Motor neuron (in vitro differentiated cells): ENCODE results near the gene RPL37A. TPM values are rescaled to one million over a fixed set of nuclear protein-coding genes. Genes with fewer than 3 reads are reported as not detected.

Source experiments
- ATAC-seq, 8 experiments: fragments of 200-7000 bp; cut with Tn5 transposase; replicated peaks in 6 of 8; 2 replicates each; pipeline ENCODE4 v1.8.0; 2021; ENCODE audit warnings: mild to moderate bottlenecking in 8 of 8, moderate library complexity in 8 of 8
- H3K27ac ChIP-seq, 2 donors: fragments of 250-450 bp; sonication (Bioruptor Pico); 2 replicates each; pipeline ENCODE4 v1.9.0; 2021; ENCODE audit warnings: antibody characterized with exemption in 2 of 2, mild to moderate bottlenecking in 2 of 2, moderate library complexity in 1 of 2
- H3K4me1 ChIP-seq, 2 donors: fragments of 250-450 bp; sonication (Bioruptor Pico); replicated peaks in 1 of 2; 2 replicates each; pipeline ENCODE4 v1.6.1; 2021; ENCODE audit warnings: antibody characterized with exemption in 2 of 2, mild to moderate bottlenecking in 2 of 2, moderate library complexity in 1 of 2
- H3K4me3 ChIP-seq, 5 donors: fragments of 250-450 bp; sonication (Bioruptor Pico); 2 replicates each; pipeline ENCODE4 v1.9.0; 2021; ENCODE audit warnings: antibody characterized with exemption in 5 of 5, mild to moderate bottlenecking in 5 of 5, moderate library complexity in 4 of 5
- WGBS, 10 experiments: fragments of 450-650 bp; shearing (Covaris generic); methylation state at CpG; one replicate each; pipeline ENCODE4 v1.0.0; 2022; 5-methylcytosine and 5-hydroxymethylcytosine counted together
- in situ Hi-C, 9 experiments: fragments of 400-800 bp; cut with MboI; loops; one replicate each; pipeline ENCODE4 v1.15.0; 2021; ENCODE audit warnings: low sequenced_read_pairs in 9 of 9, low pct_unique_long_range_greater_than_20kb in 2 of 9; ENCODE audit not compliant: unreplicated experiment in 9 of 9
- total RNA-seq, 8 experiments: library from RNA; unstranded; fragments of 300-600 nt; gene quantifications; 2 replicates each; pipeline versions ENCODE4 v1.2.3 to v1.2.4, GENCODE V29; 2022

The RPL37A gene
- total RNA-seq, 8 experiments from 2014 or later, result 3,612 to 10,644 (median 7,477) TPM

GRCh38 chr2:216493334-216493685, 5.3 kb upstream of the RPL37A start:
- WGBS, 10 experiments, result 83 to 100% (median 100%) methylated on average over 1 of the region's 1 CpG; no CpG with 5 or more reads in 4 of the 10 experiments
- in situ Hi-C loops, result no loop called here
- no peak for ATAC-seq
- H3K27ac ChIP-seq, result no peak overlapping the region
- no peak overlapping the region for H3K4me3 ChIP-seq
- peaks cover 15 to 18% of the 10 kb centered on the region in 2 donors for H3K4me1 ChIP-seq

GRCh38 chr2:216495656-216496055, 3.0 kb upstream of the RPL37A start:
- Histone ChIP-seq H3K4me1 (peaks cover 25 to 29% of the 10 kb centered on the region in 2 donors), H3K27ac (no peak overlapping the region), H3K4me3 (no peak overlapping the region)
- in situ Hi-C loops, result no loop called here
- no peak for ATAC-seq
- WGBS, 10 experiments, result 0 to 100% (median 95%) methylated on average over 1 to 2 of the region's 2 CpGs; no CpG with 5 or more reads in 2 of the 10 experiments

GRCh38 chr2:216497382-216498069, 1.1 kb upstream of the RPL37A start:
- H3K4me1 ChIP-seq, result peaks cover 19 to 21% of the 10 kb centered on the region in 2 donors
- H3K27ac ChIP-seq, result peak overlapping the region in 1 of 2 donors; percentile 86
- in situ Hi-C loops, result no loop called here

DNA sequence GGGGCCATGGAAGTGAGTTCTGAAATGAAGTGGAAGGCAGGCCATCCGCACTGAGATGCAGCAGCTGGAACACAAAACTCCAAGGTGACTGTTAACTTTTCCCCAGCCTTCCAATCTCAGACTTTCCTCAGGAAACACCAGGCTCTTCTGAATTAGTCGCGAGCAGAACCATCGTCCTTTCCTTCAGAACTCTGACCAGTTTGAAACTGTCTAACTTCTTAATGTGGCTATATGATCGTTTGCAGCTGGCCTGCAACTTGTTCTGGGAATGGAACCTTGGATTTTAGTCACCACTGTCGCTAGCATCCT, 620 bp upstream of the RPL37A start:
- peak overlapping the region; percentile 59 to 86 for H3K27ac ChIP-seq
- WGBS, 10 experiments, result 2 to 71% (median 47%) methylated on average over 1 to 6 of the region's 6 CpGs; no CpG with 5 or more reads in 5 of the 10 experiments
- H3K4me3 ChIP-seq, result peak overlapping the region; percentile 55 to 95 (median 81)
- H3K4me1 ChIP-seq, result peaks cover 16 to 19% of the 10 kb centered on the region in 2 donors
- no peak for ATAC-seq
- in situ Hi-C loops, result no loop called here

More at GRCh38 chr2:216497382-216498069, 1.1 kb upstream of the RPL37A start:
- H3K4me3 ChIP-seq, result peak overlapping the region; percentile 55 to 95 (median 81)
- no peak for ATAC-seq
- 15 to 100% (median 75%) methylated on average over 1 to 6 of the region's 6 CpGs; no CpG with 5 or more reads in 1 of the 10 experiments for WGBS, 10 experiments

- H3K4me3 ChIP-seq, result peak overlapping the region; percentile 55 to 95 (median 81)
- in situ Hi-C loops, result loop anchor here in 4 of 9 experiments (25.0 kb wide), 4 partner anchors 163 to 1263 kb away; no protein-coding TSS in a partner anchor
- 0 to 29% (median 3%) methylated on average over 1 to 6 of the region's 6 CpGs; no CpG with 5 or more reads in 2 of the 10 experiments for WGBS, 10 experiments
Observed at GRCh38 chr2:216499641-216500218, 1.1 kb downstream of the RPL37A start.

GRCh38 chr2:216500572-216500971, 1.9 kb downstream of the RPL37A start:
- no peak overlapping the region for H3K27ac ChIP-seq
- in situ Hi-C loops, result loop anchor here in 4 of 9 experiments (25.0 kb wide), 4 partner anchors 162 to 1262 kb away; no protein-coding TSS in a partner anchor
- 34 to 100% (median 86%) methylated on average over 1 to 2 of the region's 2 CpGs; no CpG with 5 or more reads in 1 of the 10 experiments for WGBS, 10 experiments
- H3K4me3 ChIP-seq, result peak overlapping the region in 1 of 5 donors; percentile 64
- ATAC-seq, result no peak
- peaks cover 15 to 19% of the 10 kb centered on the region in 2 donors for H3K4me1 ChIP-seq

More at GRCh38 chr2:216499641-216500218, 1.1 kb downstream of the RPL37A start:
- no peak for ATAC-seq
- Histone ChIP-seq H3K4me1 (peaks cover 15 to 19% of the 10 kb centered on the region in 2 donors), H3K27ac (no peak overlapping the region)

- ATAC-seq, result no peak
- Histone ChIP-seq H3K4me1 (peaks cover 15 to 19% of the 10 kb centered on the region in 2 donors), H3K4me3 (no peak overlapping the region), H3K27ac (no peak overlapping the region)
- 83 to 100% (median 93%) methylated on average over 2 to 7 of the region's 8 CpGs; no CpG with 5 or more reads in 3 of the 10 experiments for WGBS, 10 experiments
- in situ Hi-C loops, result loop anchor here in 4 of 9 experiments (25.0 kb wide), 4 partner anchors 160 to 1260 kb away; no protein-coding TSS in a partner anchor
Observed at GRCh38 chr2:216501854-216502253, 3.2 kb downstream of the RPL37A start.

GRCh38 chr2:216502381-216503158, 3.9 kb downstream of the RPL37A start:
- 32 to 100% (median 82%) methylated on average over 1 to 7 of the region's 7 CpGs for WGBS, 10 experiments
- no peak for ATAC-seq
- in situ Hi-C loops, result loop anchor here in 4 of 9 experiments (25.0 kb wide), 4 partner anchors 160 to 1260 kb away; no protein-coding TSS in a partner anchor
- Histone ChIP-seq H3K4me3 (no peak overlapping the region), H3K27ac (no peak overlapping the region), H3K4me1 (peaks cover 14 to 17% of the 10 kb centered on the region in 2 donors)

GRCh38 chr2:216503159-216503629, 4.5 kb downstream of the RPL37A start:
- WGBS, 10 experiments, result 82 to 100% (median 96%) methylated on average over 2 to 6 of the region's 6 CpGs; no CpG with 5 or more reads in 3 of the 10 experiments
- H3K4me3 ChIP-seq, result no peak overlapping the region
- no peak overlapping the region for H3K27ac ChIP-seq
- ATAC-seq, result no peak
- peaks cover 10 to 11% of the 10 kb centered on the region in 2 donors for H3K4me1 ChIP-seq
- in situ Hi-C loops, result loop anchor here in 4 of 9 experiments (25.0 kb wide), 4 partner anchors 159 to 1259 kb away; no protein-coding TSS in a partner anchor

- no peak overlapping the region for H3K4me3 ChIP-seq
- in situ Hi-C loops, result loop anchor here in 4 of 9 experiments (25.0 kb wide), 4 partner anchors 158 to 1258 kb away; no protein-coding TSS in a partner anchor
- H3K27ac ChIP-seq, result no peak overlapping the region
- 43 to 100% (median 78%) methylated on average over 2 to 5 of the region's 5 CpGs; no CpG with 5 or more reads in 1 of the 10 experiments for WGBS, 10 experiments
- no peak for ATAC-seq
- H3K4me1 ChIP-seq, result peaks cover 10 to 11% of the 10 kb centered on the region in 2 donors
Observed at GRCh38 chr2:216503697-216504375, 5.2 kb downstream of the RPL37A start.

- ATAC-seq, result peak in 1 of 8 experiments; percentile 18
- H3K27ac ChIP-seq, result no peak overlapping the region
- WGBS, 10 experiments, result 50 to 100% (median 93%) methylated on average over 1 of the region's 1 CpG; no CpG with 5 or more reads in 4 of the 10 experiments
- in situ Hi-C loops, result loop anchor here in 4 of 9 experiments (25.0 kb wide), 4 partner anchors 158 to 1258 kb away; no protein-coding TSS in a partner anchor
- no peak overlapping the region for H3K4me3 ChIP-seq
- peaks cover 10 to 11% of the 10 kb centered on the region in 2 donors for H3K4me1 ChIP-seq
Observed at GRCh38 chr2:216504376-216504762, 5.7 kb downstream of the RPL37A start.
